Fibroblast of peridontal ligament (primary cell): ENCODE data around the gene CSTF2T.

Experiments used
- DNase-seq: peaks from one replicate; pipeline ENCODE4 v3.0.0-alpha.2; 2010; ENCODE audit errors: extremely low read depth

The CSTF2T gene

GRCh38 chr10:51651063-51651462, 48.3 kb downstream of the CSTF2T start:
- peak; percentile 67 for DNase-seq

DNA sequence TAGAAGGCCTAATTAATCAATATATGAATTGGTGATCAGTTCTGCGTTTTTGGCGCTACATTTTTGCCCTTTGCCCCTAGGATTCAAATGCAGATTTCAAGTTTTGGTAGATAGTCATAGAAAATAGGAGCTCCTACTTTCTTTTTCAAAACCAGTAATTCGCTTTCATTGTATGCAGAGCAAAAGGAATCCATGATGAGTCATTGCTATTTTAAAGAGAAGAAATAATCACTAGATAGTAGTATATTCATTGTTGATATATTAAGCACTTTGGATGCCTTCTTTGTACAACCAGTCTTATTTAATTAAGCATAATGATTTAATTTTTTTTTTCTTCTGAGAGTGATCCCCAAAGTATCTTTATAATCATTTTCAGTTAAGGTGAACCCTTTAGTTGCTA, 50.3 kb downstream of the CSTF2T start:
- no peak for DNase-seq
